ENCODE results near the gene MND1. TPM values are rescaled to one million over a fixed set of nuclear protein-coding genes. Genes with fewer than 3 reads are reported as not detected.
A peak's percentile ranks its signal among the peaks of the same experiment; 100 is the strongest.

MND1 gene
- total RNA-seq, 1 donor: 4.3 TPM

DNA sequence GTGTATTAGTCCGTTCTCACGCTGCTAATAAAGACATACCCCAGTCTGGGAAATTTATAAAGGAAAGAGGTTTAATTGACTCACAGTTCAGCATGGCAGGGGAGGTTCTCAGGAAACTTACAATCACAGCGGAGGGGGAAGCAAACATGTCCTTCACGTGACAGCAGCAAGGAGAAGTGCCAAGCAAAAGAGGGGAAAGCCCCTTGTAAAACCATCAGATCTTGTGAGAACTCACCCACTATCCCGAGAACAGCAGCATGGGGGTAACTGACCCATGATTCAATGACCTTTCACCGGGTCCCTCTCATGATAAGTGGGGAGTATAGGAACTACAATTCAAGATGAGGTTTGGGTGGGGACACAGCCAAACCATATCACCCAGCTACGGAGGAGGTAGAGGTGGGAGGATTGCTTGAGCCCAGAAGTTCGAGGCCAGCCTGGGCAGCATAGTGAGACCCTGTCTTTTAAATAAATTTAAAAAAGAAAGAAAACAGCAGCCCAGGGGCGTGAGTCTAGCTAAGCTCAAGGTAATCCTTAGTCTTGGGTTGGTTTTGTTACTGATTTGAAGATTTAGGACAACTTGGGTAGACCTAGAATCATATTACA is 75.3 kb downstream of the MND1 start:
- TF ChIP-seq, protein P1, sequence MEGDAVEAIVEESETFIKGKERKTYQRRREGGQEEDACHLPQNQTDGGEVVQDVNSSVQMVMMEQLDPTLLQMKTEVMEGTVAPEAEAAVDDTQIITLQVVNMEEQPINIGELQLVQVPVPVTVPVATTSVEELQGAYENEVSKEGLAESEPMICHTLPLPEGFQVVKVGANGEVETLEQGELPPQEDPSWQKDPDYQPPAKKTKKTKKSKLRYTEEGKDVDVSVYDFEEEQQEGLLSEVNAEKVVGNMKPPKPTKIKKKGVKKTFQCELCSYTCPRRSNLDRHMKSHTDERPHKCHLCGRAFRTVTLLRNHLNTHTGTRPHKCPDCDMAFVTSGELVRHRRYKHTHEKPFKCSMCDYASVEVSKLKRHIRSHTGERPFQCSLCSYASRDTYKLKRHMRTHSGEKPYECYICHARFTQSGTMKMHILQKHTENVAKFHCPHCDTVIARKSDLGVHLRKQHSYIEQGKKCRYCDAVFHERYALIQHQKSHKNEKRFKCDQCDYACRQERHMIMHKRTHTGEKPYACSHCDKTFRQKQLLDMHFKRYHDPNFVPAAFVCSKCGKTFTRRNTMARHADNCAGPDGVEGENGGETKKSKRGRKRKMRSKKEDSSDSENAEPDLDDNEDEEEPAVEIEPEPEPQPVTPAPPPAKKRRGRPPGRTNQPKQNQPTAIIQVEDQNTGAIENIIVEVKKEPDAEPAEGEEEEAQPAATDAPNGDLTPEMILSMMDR (IDR thresholded peaks at IDR 0.05; ENCODE audit: insufficient read depth, low read depth, low read length): no peak
- H3K4me3 ChIP-seq (ENCODE audit: low read depth, low read length): no peak overlapping the region
- no peak for DNase-seq (ENCODE audit: low read depth)

DNA sequence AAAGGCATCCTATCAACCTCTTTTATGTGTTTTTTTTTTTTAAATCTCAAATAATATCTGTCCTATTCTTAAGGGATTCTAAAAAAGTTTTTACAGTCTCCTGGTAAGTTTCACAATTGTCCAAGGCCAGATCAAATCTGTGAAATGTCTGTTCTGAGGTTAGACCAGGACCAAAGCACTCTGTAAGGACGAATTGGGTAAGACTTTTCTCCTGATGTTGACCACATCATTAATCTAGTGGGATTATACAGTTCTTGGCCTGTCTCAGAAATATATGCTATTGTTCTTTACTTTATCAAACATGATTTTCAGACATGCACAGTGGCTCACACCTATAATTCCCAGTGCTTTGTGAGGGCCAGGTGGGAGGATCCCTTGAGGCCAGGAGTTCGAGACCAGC is 75.9 kb downstream of the MND1 start:
- DNase-seq (ENCODE audit: low read depth): peak; percentile 63
- TF ChIP-seq, protein P1 (IDR thresholded peaks at IDR 0.05; ENCODE audit: insufficient read depth, low read depth, low read length): no peak
- H3K4me3 ChIP-seq (ENCODE audit: low read depth, low read length): no peak overlapping the region

DNA sequence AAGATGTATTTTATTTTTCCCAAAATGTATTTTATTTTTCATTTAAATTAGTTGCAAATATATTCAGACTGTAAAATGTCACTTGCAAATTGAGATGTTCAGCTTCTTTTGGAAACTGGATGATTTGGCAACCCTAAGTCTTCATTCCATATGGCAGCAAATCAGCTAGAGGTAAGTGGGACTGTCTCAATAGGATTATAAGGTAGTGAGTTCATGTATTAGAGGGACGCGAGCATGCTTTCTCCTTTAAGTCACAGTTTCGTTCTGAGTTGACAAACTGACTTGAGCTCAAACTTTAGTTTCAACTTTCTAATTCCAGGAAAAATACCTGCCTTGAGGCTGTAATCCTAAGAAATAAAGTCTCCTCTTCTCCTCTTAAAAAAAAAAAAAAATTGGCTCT is 77.5 kb downstream of the MND1 start:
- TF ChIP-seq, protein P1 (IDR thresholded peaks at IDR 0.05; ENCODE audit: insufficient read depth, low read depth, low read length): no peak
- no peak for DNase-seq (ENCODE audit: low read depth)
- H3K4me3 ChIP-seq (ENCODE audit: low read depth, low read length): no peak overlapping the region

DNA sequence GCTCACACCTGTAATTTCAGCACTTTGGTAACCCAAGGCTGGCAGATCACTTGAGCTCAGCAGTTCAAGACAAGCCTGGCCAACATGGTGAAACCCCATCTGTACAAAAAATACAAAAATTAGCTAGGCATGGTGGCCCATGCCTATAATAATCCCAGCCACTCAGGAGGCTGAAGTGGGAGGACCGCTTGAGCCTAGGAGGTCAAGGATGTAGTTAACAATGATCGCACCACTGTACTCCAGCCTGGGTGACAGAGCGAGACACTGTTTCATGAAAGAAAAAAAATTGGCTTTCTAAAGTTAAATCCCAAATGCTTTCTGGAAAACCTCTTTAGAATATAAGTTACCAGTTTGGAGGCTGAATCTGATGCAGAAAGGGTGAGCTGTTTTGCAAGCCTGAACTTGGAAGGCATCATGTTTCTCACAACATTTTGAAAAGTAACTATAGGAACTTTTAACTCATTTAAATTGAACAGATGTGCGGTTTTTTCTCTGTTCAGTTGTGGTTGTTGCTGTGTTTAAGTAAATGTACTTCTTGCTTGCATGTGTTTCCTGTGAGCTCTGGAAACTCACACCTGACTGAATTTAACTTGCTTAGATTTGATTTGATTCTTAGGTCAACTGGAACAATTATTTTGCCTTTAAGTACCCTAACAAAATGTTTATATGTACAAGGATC is 81.9 kb downstream of the MND1 start:
- DNase-seq (ENCODE audit: low read depth): no peak
- H3K4me3 ChIP-seq (ENCODE audit: low read depth, low read length): no peak overlapping the region
- TF ChIP-seq, protein P1 (IDR thresholded peaks at IDR 0.05; ENCODE audit: insufficient read depth, low read depth, low read length): no peak

DNA sequence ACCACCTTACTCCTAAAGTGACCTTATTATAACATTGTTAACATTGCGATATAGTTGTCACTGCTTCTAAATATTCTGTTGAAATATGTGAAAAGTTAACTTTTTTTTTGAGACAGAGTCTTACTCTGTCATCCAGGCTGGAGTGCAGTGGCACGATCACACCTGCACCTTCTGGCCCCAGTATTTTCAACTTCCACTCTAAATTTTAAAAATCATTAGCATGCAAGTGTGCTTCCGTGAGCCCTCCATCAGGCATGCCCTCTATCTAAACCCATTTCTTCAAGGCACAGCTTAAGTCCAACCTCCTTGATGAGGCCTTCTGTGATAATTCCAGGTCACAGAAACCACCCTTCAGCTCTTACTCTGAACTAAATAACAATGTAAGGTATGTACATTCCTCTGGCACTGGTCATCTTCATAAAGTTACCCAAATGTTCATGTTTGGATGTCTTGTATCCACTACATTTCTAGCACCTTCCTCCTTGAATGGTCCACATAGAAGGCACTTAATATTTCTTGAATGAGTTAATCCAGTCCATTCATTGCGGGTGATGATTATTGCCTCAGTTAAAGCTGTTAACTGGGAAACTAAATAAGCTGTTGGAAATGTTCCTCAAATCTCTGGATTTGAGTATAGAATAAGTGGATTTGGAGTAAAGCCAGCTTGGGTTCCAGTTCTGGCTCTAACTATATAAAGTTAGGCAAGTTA is 83.0 kb downstream of the MND1 start:
- DNase-seq (ENCODE audit: low read depth): no peak
- TF ChIP-seq, protein P1 (IDR thresholded peaks at IDR 0.05; ENCODE audit: insufficient read depth, low read depth, low read length): no peak
- H3K4me3 ChIP-seq (ENCODE audit: low read depth, low read length): no peak overlapping the region

DNA sequence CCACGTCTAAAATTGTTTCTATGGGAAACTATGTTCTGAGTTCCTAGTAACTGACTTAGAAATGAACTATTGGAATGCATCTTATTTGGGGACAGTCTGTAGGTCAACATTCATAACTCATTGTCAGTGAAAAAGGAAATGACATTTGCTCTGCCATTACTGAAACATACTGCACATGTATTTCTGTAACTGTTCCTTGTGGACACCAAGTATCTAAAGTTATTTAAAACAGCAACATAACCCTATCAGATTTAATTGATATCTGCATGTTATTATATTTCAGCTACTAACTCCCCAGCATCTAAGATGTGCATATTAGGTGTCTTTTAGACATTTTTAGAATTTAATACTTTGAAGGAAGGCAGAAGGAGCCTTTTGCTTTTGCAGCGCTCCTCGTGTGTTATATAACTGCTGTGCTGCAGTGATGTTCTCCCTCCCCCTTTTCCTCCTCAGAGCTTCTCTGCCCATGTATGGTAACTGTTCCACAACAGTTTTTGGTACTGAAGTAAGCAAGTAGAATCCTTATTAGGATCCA is 84.5 kb downstream of the MND1 start:
- TF ChIP-seq, protein P1 (IDR thresholded peaks at IDR 0.05; ENCODE audit: insufficient read depth, low read depth, low read length): no peak
- H3K4me3 ChIP-seq (ENCODE audit: low read depth, low read length): no peak overlapping the region
- peak; percentile 23 for DNase-seq (ENCODE audit: low read depth)

Measured in fibroblast of villous mesenchyme (primary cell).